ENCODE results near the gene CBLC. TPM values are rescaled to one million over a fixed set of nuclear protein-coding genes. Genes with fewer than 3 reads are reported as not detected.

Gene CBLC
- total and polyA plus RNA-seq, 8 donors = 3.1 to 6.1 (median 4.2) TPM

GRCh38 chr19:44788971-44789370, 11.3 kb downstream of the CBLC start:
- DNase-seq = no peak
- Histone ChIP-seq H3K9me3 (no peaks in the 10 kb centered on the region), H3K27me3 (no peaks in the 10 kb centered on the region), H3K36me3 (no peaks in the 10 kb centered on the region), H3K27ac (no peak overlapping the region), H3K4me3 (no peak overlapping the region), H3K4me1 (peaks cover 0 to 8% of the 10 kb centered on the region in 2 donors)
- no peak for TF ChIP-seq CTCF (IDR thresholded peaks at IDR 0.05)
- intact Hi-C loops (cut with DNase I) = no loop called here
- ATAC-seq = no peak

DNA sequence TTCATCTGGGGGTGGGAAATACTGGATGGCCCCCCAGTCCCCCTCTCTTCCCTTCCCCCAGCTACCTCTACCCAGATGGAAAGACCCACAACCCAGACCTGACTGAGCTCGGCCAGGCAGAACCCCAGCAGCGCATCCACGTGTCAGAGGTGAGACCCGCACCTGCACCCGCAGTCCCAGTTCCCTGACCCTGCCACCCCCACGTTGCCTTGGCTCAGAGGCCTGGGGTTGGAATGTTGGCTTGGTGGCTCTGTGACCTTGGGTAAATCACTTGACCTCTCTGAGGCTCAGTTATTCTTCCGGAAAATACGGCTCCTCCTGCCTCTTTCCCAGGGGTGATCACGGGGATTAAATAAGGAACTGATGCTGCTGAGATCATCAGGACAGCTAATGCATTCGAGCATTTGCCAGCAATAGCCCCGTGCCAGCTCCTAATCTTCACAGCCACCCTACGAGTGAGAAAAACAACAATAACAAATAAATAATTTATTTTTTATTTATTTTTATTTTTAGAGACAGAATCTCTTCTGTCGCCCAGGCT, 12.3 kb downstream of the CBLC start:
- Histone ChIP-seq H3K27ac (no peak overlapping the region), H3K36me3 (no peaks in the 10 kb centered on the region), H3K4me1 (no peaks in the 10 kb centered on the region), H3K27me3 (no peaks in the 10 kb centered on the region), H3K4me3 (no peak overlapping the region), H3K9me3 (no peaks in the 10 kb centered on the region)
- intact Hi-C loops (cut with DNase I) = no loop called here
- ATAC-seq (no peak), DNase-seq (no peak)
- TF ChIP-seq CTCF (IDR thresholded peaks at IDR 0.05) = no peak

DNA sequence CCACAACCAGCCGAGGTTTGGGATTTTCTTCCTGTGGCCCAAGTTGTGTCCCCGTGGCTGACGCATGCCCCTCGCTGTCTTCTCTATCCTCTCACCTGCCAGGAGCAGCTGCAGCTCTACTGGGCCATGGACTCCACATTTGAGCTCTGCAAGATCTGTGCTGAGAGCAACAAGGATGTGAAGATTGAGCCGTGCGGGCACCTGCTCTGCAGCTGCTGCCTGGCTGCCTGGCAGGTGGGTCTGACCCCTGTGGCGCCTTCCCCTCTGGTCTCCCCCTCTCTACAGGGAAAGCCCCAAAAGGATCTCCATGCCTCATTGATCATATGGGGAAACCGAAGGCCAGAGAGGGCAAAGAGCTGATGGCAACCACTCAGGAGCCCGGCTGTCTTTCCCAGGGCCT, 14.6 kb downstream of the CBLC start:
- ATAC-seq (no peak), DNase-seq (no peak)
- intact Hi-C loops (cut with DNase I) = no loop called here
- Histone ChIP-seq H3K27me3 (no peaks in the 10 kb centered on the region), H3K27ac (no peak overlapping the region), H3K4me1 (peaks cover 0 to 8% of the 10 kb centered on the region in 2 donors), H3K36me3 (no peaks in the 10 kb centered on the region), H3K4me3 (no peak overlapping the region), H3K9me3 (no peaks in the 10 kb centered on the region)
- no peak for TF ChIP-seq CTCF (IDR thresholded peaks at IDR 0.05)

DNA sequence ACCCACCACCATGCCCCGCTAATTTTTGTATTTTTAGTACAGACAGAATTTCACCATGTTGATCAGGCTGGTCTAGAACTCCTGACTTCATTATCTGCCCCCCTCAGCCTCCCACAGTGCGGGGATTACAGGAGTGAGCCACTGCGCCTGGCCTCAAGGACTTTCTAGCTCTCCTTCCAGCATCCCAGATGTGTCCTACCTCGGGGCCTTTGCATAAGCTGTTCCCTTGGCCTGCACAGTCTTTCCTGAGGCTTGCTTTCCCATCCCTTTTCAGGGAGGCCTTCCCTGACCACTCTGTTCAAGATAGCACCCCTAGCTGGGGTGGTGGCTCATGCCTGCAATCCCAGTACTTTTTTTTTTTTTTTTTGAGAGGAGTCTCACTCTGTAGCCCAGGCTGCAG, 16.9 kb downstream of the CBLC start:
- Histone ChIP-seq H3K4me3 (no peak overlapping the region), H3K27ac (no peak overlapping the region), H3K4me1 (peaks cover 0 to 8% of the 10 kb centered on the region in 2 donors), H3K27me3 (no peaks in the 10 kb centered on the region), H3K9me3 (no peaks in the 10 kb centered on the region), H3K36me3 (no peaks in the 10 kb centered on the region)
- intact Hi-C loops (cut with DNase I) = no loop called here
- DNase-seq (no peak), ATAC-seq (no peak)
- no peak for TF ChIP-seq CTCF (IDR thresholded peaks at IDR 0.05)

DNA sequence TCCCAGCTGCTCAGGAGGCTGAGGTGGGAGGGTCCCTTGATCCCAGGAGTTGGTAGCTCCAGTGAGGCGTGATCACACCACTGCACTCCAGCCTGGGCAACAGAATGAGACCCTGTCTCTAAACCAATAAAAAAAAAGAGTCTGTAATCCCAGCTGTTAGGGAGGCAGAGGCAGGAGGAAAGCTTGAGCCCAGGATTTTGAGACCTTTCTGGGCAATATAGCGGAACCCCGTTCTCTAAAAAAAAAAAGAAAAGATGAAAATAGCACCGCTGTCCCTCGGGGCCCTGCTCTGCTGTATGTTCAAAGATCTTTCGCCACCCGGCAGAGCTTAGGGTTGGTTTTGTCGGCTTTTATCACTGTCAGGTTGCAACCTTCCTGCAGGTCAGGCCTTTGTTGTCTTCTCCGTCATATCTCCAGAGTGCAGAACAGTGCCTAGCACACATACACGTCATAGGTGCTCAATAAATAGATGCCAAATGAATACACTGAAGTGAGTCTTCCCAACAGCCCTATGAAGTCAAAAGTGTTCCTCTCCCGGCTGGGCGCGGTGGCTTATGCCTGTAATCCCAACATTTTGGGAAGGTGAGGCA, 17.8 kb downstream of the CBLC start:
- Histone ChIP-seq H3K9me3 (no peaks in the 10 kb centered on the region), H3K4me3 (no peak overlapping the region), H3K27me3 (no peaks in the 10 kb centered on the region), H3K36me3 (no peaks in the 10 kb centered on the region), H3K27ac (no peak overlapping the region), H3K4me1 (peaks cover 0 to 14% of the 10 kb centered on the region in 2 donors)
- intact Hi-C loops (cut with DNase I) = no loop called here
- DNase-seq (no peak), ATAC-seq (no peak)
- no peak for TF ChIP-seq CTCF (IDR thresholded peaks at IDR 0.05)

Measured in left lung (tissue), 10 donors.